ENCODE data around the gene NFILZ.
A peak's percentile ranks its signal among the peaks of the same experiment; 100 is the strongest.
"Not testable (repeated sequence)": the region's sequence is repeated elsewhere in the genome, so short reads cannot be mapped to it uniquely, and the experiment has no call there.

The NFILZ gene

DNA sequence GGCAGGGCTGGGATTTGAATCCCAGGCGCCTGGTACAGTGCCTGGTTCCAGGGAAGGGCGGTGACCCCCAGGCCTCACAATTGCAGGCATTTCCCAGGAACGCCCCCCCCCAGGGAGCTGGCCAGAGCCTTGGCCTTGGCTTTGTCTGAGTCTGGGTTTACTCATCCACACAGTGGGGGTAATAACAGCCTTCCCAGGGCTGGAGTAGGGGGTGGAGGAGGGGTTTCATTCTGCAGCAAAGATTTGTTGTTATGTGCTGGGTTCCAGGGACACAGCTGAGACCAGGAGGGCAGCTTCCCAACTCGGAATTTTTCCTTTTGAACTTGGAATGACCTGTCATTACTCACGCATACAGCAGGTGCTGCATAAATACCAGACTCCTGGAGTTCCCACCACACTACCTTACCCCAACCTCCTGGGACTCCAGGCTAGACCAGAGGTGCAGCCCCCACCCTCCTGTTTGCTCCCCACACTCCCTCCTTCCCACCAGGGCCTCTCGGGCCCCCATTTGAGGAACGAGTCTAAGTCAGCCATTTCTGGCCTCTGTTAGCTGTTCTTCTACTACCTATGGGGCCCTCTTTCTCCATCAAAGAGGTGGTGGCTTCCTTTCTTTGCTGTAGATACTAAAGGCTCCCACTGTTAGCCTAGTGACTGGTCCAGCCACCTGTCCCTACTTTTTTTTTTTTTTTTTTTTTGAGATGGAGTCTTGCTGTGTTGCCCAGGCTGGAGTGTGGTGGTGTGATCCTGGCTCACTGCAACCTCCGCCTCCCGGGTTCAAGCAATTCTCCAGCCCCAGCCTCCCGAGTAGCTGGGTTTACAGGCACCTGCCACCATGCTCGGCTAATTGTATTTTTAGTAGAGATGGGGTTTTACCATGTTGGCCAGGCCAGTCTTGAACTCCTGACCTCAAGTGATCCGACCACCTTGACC, 18.3 kb upstream of the NFILZ start:
- peak; percentile 37 for DNase-seq

DNA sequence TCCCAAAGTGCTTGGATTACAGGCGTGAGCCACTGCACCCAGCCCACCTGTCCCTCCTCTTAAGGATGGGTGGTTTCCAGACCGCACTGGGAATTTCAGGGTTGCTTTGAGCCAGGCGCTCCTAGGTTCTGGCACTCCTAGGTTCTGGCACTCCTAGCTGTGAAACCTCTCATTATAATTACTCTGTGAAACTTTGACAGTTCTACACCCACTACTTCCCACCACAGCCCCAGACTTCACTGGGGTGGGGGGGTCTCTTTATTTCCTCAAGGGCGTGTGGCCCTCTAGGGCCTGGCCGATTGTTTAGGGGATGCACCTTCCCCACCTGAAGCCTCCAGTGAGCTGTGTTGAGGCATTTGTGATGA, 17.6 kb upstream of the NFILZ start:
- no peak for DNase-seq

- DNase-seq: no peak
These were observed 16.0 kb upstream of the NFILZ start for GRCh38 chr19:8614455-8614854.

GRCh38 chr19:8615024-8615423, 15.4 kb upstream of the NFILZ start:
- DNase-seq: no peak

GRCh38 chr19:8615813-8616596, 14.4 kb upstream of the NFILZ start:
- peak; percentile 95 for DNase-seq

DNA sequence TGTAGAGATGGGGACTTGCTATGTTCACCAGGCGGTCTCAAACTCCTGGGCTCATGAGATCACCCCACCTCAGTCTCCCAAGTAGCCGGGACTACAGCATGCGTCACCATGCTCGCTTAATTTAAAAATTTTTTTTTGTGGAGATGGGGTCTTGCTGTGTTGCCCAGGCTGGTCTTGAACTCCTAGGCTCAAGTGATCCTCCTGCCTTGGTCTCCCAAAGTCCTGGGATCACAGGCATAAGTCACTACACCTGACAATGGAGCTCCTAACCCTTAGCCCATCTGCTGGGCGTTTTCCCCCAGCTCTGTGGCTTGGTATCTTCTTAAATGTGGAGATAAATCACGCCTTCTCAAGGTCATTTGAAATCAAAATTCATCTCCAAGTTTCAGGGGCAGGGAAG, 13.6 kb upstream of the NFILZ start:
- DNase-seq: no peak

DNA sequence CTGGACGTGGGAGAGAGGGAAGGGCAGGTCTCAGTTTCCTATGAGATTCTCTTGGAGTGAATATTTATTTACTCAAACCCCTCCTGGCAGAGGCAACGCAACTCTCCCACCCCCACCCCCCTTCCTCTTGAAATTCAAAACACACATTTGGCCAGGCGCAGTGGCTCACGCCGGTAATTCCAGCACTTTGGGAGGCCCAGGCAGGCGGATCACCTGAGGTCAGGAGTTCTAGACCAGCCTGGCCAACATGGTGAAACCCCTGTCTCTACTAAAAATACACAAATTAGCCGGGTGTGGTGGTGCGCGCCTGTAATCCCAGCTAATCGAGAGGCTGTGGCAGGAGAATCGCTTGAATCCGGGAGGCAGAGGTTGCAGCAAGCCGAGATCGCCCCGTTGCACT, 13.1 kb upstream of the NFILZ start:
- DNase-seq: not testable (repeated sequence)

GRCh38 chr19:8617984-8618383, 12.4 kb upstream of the NFILZ start:
- no peak for DNase-seq

DNA sequence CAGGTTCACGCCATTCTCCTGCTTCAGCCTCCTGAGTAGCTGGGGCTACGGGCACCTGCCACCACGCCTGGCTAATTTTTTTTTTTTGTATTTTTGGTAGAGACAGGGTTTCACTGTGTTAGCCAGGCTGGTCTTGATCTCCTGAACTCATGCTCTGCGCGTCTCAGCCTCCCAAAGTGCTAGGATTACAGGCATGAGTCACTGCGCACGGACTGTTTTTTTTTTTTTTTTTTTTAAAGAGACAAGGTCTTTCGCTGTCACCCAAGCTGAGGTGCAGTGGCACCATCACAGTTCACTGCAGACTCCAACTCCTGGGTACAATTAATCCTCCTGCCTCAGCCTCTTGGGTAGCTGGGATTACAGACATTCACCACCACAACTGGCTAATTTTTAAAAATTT, 11.7 kb upstream of the NFILZ start:
- peak; percentile 40 for DNase-seq

DNA sequence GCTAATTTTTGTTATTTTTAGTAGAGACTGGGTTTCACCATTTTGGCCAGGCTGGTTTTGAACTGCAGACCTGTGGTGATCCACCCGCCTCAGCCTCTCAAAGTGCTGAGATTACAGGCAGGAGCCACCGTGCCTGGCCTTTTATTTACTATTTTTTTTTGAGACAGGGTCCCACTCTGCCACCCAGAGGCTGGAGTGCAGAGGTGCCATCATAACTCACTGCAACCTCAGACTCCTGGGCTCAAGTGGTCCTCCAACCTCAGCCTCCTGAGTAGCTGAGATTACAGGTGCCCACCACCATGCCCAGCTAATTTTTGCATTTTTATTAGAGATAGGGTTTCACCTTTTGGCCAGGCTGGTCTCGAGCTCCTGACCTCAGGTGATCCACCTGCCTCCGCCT, 7.5 kb upstream of the NFILZ start:
- DNase-seq: peak; percentile 45

- DNase-seq: no peak
These were observed 3.6 kb upstream of the NFILZ start for GRCh38 chr19:8626842-8627241.

DNA sequence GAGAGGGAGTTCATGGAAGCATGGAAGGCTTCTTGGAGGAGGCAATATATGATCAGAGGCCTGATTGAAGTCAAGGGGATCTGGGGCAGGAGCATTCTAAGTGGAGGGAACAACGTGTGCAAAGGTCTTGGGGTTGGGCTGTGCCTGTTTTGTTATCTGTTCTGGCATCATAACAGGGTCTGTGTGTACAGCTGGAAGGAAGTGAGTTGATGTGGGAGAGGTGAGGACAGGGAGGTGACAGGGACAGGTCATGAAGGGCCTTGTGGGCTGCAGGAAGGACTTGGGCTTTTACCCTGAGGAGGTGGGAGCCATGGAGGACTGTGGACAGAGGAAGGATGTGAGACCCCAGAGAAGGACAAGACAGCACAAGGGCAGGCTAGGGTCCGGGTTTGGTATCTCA, 1.2 kb upstream of the NFILZ start:
- DNase-seq: no peak

- DNase-seq: no peak
These were observed 477 bp downstream of the NFILZ start for GRCh38 chr19:8630796-8631424.

GRCh38 chr19:8631425-8631819, 989 bp downstream of the NFILZ start:
- no peak for DNase-seq

DNA sequence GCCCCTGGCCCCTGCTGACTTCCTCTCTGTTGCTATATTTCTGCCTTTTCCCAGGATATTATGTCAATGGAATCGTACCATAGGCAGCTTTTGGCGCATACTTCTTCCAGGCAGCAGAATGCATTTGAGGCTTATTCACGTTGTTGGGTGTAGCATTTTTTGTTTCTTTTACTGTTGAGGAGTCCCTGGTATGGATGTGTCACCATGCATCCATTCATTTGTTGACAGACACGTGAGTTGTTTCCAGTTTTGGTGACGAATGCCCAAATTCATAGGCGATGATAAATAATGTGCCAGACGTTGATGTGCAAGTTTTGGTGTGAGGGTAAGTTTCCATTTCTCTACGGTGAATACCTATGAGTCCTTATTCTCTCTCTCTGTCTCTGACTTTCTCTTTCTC, 5.0 kb downstream of the NFILZ start:
- no peak for DNase-seq

DNA sequence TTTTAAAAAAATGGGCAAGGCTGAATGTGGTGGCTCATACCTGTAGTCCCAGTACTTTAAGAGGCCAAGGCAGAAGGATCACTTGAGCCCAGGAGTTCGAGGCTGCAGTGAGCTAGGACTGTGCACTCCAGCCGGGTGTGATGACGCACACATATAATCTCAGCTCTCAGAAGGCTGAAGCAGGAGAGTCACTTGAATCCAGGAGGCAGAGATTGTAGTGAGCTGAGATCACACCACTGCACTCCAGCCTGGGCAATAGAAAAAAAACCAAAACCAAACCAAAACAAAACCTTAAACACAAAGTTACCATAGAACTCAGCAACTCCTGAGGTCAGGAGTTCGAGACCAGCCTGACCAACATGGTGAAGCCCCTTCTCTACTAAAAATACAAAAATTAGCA, 6.6 kb downstream of the NFILZ start:
- not testable (repeated sequence) for DNase-seq

- peak; percentile 19 for DNase-seq
These were observed 7.7 kb downstream of the NFILZ start for GRCh38 chr19:8638078-8638619.

DNA sequence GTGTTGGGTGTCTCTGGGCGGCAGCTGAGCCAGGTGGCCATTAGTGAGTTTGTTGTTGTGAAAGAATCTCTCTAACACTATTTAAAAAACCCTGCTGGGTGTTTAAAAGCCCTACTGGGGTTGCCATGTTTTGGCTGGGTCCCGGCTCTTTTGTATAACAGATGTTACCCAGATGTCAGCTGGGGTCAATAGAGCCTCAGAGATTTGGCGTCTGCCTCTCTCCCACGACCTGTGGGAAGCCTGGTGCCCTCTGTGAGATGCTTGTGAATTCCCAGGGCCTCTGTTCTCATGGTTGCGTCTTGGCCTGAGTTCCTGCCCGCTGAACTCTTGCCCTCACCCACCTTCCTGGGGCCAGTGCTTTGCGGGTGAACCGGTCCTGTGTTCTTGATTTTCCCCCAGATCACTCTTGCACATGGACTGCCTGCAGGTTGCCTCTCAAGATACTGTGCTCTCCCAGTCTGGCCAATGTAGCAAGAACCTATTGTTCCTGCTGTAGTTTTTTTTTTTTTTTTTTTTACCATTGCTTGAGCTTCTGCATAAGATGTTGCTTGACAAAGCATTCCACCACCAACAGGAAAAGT, 9.5 kb downstream of the NFILZ start:
- no peak for DNase-seq

DNA sequence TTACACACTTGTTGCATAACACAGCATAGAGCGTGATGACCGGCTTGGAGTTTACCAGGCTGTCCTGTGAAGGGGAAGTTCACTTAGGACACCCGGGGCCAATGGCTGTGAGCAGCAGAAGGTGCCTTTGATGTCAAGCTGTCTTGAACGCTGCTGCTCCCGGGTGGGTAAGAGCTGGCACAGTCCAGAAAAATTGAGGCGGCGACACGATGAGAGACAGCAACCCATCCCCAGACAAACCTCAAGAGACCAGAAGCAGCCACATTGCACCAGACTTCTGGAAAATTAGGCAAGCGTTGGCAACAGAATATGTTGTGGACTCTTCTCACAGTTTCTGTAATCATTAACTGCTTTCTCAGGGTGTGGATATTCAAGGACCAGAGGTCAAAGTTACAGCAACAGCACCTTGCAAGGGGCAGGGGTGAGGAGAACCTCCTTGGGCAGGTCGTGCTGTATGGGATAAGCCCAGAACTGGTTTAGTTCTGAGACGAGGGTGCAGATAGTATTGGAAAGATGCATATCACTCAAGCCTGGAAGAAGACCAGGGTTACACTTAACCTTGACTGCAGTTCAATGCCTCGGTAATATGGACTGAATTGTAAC, 10.1 kb downstream of the NFILZ start:
- no peak for DNase-seq

- no peak for DNase-seq
These were observed 10.9 kb downstream of the NFILZ start for GRCh38 chr19:8641221-8641907.

GRCh38 chr19:8641908-8642547, 11.6 kb downstream of the NFILZ start:
- peak; percentile 85 for DNase-seq
